Astrocyte (in vitro differentiated cells and primary cell): ENCODE measurements around the gene CPA1. TPM values are rescaled to one million over a fixed set of nuclear protein-coding genes. Genes with fewer than 3 reads are reported as not detected.
A peak's percentile ranks its signal among the peaks of the same experiment; 100 is the strongest.

Source experiments
- DNase-seq: peaks from one replicate; pipeline ENCODE4 v3.0.0-alpha.2; 2010; ENCODE audit warnings: low read depth
- FAIRE-seq: peaks from 2 replicates; lab custom pipeline; 2011; peaks lifted over from hg19 to GRCh38; lab: Jason Lieb, UNC
- H2AFZ ChIP-seq: 2 replicates; pipeline ENCODE4 v1.6.0; 2012; ENCODE audit warnings: low read depth, low read length, inconsistent platforms
- H3K27ac ChIP-seq: 2 replicates; pipeline ENCODE4 v1.5.1; 2011; ENCODE audit warnings: low read depth, low read length, inconsistent platforms
- H3K27me3 ChIP-seq: 2 replicates; pipeline ENCODE4 v1.6.0; 2011; ENCODE audit warnings: low read length, inconsistent platforms; ENCODE audit not compliant: insufficient read depth
- H3K36me3 ChIP-seq: 2 replicates; pipeline ENCODE4 v1.5.1; 2011; ENCODE audit warnings: low read length, inconsistent platforms; ENCODE audit not compliant: insufficient read depth
- H3K4me1 ChIP-seq: 2 replicates; pipeline ENCODE4 v1.5.1; 2011; ENCODE audit warnings: low read length, inconsistent platforms; ENCODE audit not compliant: insufficient read depth
- H3K4me2 ChIP-seq: 2 replicates; pipeline ENCODE4 v1.6.0; 2012; ENCODE audit warnings: low read length, inconsistent platforms
- H3K4me3 ChIP-seq: 2 replicates; pipeline ENCODE4 v1.5.1; 2011; ENCODE audit warnings: low read depth, mild to moderate bottlenecking, low read length, inconsistent platforms; ENCODE audit not compliant: insufficient read depth
- H3K79me2 ChIP-seq: 2 replicates; pipeline ENCODE4 v1.6.0; 2012; ENCODE audit warnings: mild to moderate bottlenecking, low read length, inconsistent platforms; ENCODE audit not compliant: insufficient read depth
- H3K9ac ChIP-seq: 2 replicates; pipeline ENCODE4 v1.6.0; 2012; ENCODE audit warnings: mild to moderate bottlenecking, low read length, inconsistent platforms
- H3K9me3 ChIP-seq: 2 replicates; pipeline ENCODE4 v1.5.1; 2012; ENCODE audit warnings: low read depth, mild to moderate bottlenecking, low read length, inconsistent platforms; ENCODE audit not compliant: insufficient read depth
- H4K20me1 ChIP-seq: 2 replicates; pipeline ENCODE4 v1.6.0; 2012; ENCODE audit warnings: low read length, inconsistent platforms; ENCODE audit not compliant: insufficient read depth
- H3K27ac Mint-ChIP-seq: one replicate; pipeline ENCODE4 v1.8.0; 2021; ENCODE audit warnings: mild to moderate bottlenecking, mixed read lengths; ENCODE audit not compliant: unreplicated experiment
- H3K27me3 Mint-ChIP-seq: one replicate; pipeline ENCODE4 v1.8.0; 2021; ENCODE audit warnings: low read depth, mixed read lengths; ENCODE audit not compliant: unreplicated experiment
- H3K36me3 Mint-ChIP-seq: one replicate; pipeline ENCODE4 v1.8.0; 2021; ENCODE audit warnings: low read depth, mixed read lengths; ENCODE audit not compliant: unreplicated experiment
- H3K4me1 Mint-ChIP-seq: one replicate; pipeline ENCODE4 v1.8.0; 2021; ENCODE audit warnings: low read depth, mixed read lengths; ENCODE audit not compliant: unreplicated experiment
- H3K4me3 Mint-ChIP-seq: one replicate; pipeline ENCODE4 v1.8.0; 2021; ENCODE audit warnings: mild to moderate bottlenecking, moderate library complexity, mixed read lengths; ENCODE audit not compliant: unreplicated experiment
- H3K9me3 Mint-ChIP-seq: one replicate; pipeline ENCODE4 v1.8.0; 2021; ENCODE audit warnings: mild to moderate bottlenecking, mixed read lengths; ENCODE audit not compliant: unreplicated experiment
- EZH2 ChIP-seq: IDR thresholded peaks from 2 replicates; pipeline ENCODE4 v1.6.1; 2012; ENCODE audit warnings: mild to moderate bottlenecking, low read length, inconsistent platforms; ENCODE audit not compliant: insufficient read depth
- total RNA-seq: library from RNA; stranded (reverse); gene quantifications from 2 replicates; pipeline ENCODE4 v1.2.1, GENCODE V29; 2021
- TF ChIP-seq, protein P1 (sequence below): IDR thresholded peaks from 2 replicates; pipeline ENCODE4 v1.5.1; 2011; ENCODE audit warnings: low read depth, mild to moderate bottlenecking, inconsistent platforms, low read length, moderate library complexity; ENCODE audit not compliant: insufficient read depth

CPA1 gene
- total RNA-seq, 1 donor from 2014 or later = not detected

DNA sequence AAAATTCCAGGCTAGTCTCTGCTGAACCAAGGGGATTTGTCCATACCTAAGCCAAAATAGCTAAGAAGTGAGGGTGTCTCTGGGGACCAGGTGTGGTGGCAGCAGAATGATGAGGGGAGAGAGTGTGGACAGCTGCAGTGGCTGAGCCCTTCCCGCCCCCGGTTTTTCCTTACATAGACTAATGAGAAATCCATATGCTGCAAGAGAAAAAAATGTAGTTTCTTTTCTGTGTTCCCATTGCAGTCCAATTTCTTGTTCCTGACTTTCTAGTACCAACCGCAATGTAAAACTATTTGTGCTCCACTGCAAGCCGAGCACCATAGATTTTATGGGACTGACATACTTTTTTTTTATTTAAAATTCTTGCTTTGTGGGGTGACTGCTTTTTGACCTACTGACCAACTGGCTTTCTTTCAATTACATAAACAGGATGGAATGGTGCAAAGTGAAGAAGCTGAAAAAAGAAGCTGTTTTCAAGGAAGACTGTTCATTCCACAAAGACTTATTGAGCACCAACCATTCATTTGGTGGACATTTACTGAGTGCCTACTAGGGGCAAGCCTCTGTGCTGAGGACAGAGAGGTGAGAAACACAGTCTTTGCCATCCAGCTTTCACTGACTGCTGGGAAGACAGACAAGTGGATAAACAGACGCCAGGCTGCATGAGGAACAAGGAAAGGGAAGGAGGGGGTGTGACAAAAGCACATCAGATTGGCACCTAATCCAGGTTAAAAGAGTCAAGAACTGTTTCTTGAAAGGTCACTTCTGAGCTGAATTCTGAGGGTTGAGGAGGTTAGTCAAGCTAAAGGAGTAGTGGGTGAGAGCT lies 50.8 kb downstream of the CPA1 start:
- no peaks in the 10 kb centered on the region for H3K9me3 ChIP-seq
- Mint-ChIP-seq H3K4me1 (no peaks in the 10 kb centered on the region), H3K27me3 (no peaks in the 10 kb centered on the region), H3K9me3 (no peaks in the 10 kb centered on the region), H3K36me3 (no peaks in the 10 kb centered on the region), H3K27ac (no peak overlapping the region), H3K4me3 (no peak overlapping the region)
- H3K9ac ChIP-seq = peak overlapping the region; percentile 26
- no peaks in the 10 kb centered on the region for H4K20me1 ChIP-seq
- no peaks in the 10 kb centered on the region for H3K27me3 ChIP-seq
- no peaks in the 10 kb centered on the region for H3K36me3 ChIP-seq
- FAIRE-seq = no peak
- TF ChIP-seq, protein P1, sequence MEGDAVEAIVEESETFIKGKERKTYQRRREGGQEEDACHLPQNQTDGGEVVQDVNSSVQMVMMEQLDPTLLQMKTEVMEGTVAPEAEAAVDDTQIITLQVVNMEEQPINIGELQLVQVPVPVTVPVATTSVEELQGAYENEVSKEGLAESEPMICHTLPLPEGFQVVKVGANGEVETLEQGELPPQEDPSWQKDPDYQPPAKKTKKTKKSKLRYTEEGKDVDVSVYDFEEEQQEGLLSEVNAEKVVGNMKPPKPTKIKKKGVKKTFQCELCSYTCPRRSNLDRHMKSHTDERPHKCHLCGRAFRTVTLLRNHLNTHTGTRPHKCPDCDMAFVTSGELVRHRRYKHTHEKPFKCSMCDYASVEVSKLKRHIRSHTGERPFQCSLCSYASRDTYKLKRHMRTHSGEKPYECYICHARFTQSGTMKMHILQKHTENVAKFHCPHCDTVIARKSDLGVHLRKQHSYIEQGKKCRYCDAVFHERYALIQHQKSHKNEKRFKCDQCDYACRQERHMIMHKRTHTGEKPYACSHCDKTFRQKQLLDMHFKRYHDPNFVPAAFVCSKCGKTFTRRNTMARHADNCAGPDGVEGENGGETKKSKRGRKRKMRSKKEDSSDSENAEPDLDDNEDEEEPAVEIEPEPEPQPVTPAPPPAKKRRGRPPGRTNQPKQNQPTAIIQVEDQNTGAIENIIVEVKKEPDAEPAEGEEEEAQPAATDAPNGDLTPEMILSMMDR = no peak
- no peak for TF ChIP-seq EZH2
- peak; percentile 84 for DNase-seq
- H3K27ac ChIP-seq = peak overlapping the region; percentile 43
- H3K4me3 ChIP-seq = no peak overlapping the region
- H3K79me2 ChIP-seq = peaks cover 3% of the 10 kb centered on the region
- peak overlapping the region; percentile 46 for H2AFZ ChIP-seq
- H3K4me2 ChIP-seq = peak overlapping the region; percentile 75
- peaks cover 21% of the 10 kb centered on the region for H3K4me1 ChIP-seq

DNA sequence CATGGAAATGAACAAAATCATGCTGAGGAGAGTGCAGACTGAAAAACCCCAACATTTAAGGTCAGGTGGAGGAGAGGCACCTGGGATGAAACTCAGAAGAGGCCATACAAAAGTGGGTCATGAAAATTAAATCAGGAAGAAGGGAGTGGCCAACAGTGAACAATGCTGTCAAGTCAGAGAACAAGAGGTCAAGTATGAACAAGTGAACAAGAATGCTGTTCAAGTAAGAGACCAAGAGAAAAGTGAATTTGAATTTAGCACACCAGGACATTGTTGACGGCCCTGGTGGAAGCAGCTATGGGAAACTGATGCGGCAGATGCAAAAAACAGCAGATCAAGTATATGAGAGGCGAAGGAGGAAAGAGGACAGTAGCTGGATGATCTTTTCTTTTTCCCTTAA lies 52.6 kb downstream of the CPA1 start:
- Histone ChIP-seq H2AFZ (no peak overlapping the region), H3K4me1 (peaks cover 21% of the 10 kb centered on the region), H3K36me3 (no peaks in the 10 kb centered on the region), H3K9ac (no peak overlapping the region), H3K9me3 (no peaks in the 10 kb centered on the region), H3K27ac (peak overlapping the region; percentile 7), H3K27me3 (no peaks in the 10 kb centered on the region), H3K4me2 (peak overlapping the region; percentile 46), H3K79me2 (peaks cover 3% of the 10 kb centered on the region), H3K4me3 (no peak overlapping the region), H4K20me1 (no peaks in the 10 kb centered on the region)
- FAIRE-seq (no peak), DNase-seq (peak; percentile 64)
- Mint-ChIP-seq H3K9me3 (no peaks in the 10 kb centered on the region), H3K4me3 (no peak overlapping the region), H3K27me3 (no peaks in the 10 kb centered on the region), H3K27ac (no peak overlapping the region), H3K4me1 (no peaks in the 10 kb centered on the region), H3K36me3 (no peaks in the 10 kb centered on the region)
- TF ChIP-seq, protein P1 = no peak
- no peak for TF ChIP-seq EZH2

DNA sequence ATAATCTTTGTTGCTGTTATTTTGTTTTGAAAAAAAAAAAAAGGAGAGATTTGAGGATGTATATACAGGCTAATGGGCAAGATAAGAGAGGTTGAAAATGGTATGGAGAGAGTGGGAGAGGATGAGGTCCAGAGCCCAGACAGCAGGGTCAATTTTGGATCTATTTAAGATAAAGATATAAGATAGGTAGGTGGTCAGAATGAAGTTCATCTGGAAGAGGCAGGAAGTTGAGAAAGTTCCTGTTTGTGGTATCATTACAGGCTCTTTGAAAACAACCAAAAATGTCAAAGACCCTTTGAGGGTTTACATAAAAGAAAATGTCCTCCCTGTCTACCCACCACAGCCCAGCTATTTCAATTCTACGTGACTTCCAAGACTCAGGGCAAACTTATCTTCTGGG lies 53.0 kb downstream of the CPA1 start:
- H3K9me3 Mint-ChIP-seq = no peaks in the 10 kb centered on the region
- H3K4me1 Mint-ChIP-seq = no peaks in the 10 kb centered on the region
- H3K9ac ChIP-seq = no peak overlapping the region
- H3K4me3 ChIP-seq = no peak overlapping the region
- peak overlapping the region; percentile 7 for H3K27ac ChIP-seq
- H3K36me3 ChIP-seq = no peaks in the 10 kb centered on the region
- no peak overlapping the region for H3K4me3 Mint-ChIP-seq
- H4K20me1 ChIP-seq = no peaks in the 10 kb centered on the region
- FAIRE-seq (no peak), DNase-seq (no peak)
- H3K4me1 ChIP-seq = peaks cover 21% of the 10 kb centered on the region
- H3K9me3 ChIP-seq = no peaks in the 10 kb centered on the region
- no peak overlapping the region for H3K27ac Mint-ChIP-seq
- no peaks in the 10 kb centered on the region for H3K27me3 ChIP-seq
- no peaks in the 10 kb centered on the region for H3K36me3 Mint-ChIP-seq
- H3K4me2 ChIP-seq = peak overlapping the region; percentile 46
- H2AFZ ChIP-seq = no peak overlapping the region
- H3K79me2 ChIP-seq = peaks cover 3% of the 10 kb centered on the region
- no peaks in the 10 kb centered on the region for H3K27me3 Mint-ChIP-seq
- no peak for TF ChIP-seq EZH2
- TF ChIP-seq, protein P1 = no peak
